ENCODE data around the gene FAF1.

DNA sequence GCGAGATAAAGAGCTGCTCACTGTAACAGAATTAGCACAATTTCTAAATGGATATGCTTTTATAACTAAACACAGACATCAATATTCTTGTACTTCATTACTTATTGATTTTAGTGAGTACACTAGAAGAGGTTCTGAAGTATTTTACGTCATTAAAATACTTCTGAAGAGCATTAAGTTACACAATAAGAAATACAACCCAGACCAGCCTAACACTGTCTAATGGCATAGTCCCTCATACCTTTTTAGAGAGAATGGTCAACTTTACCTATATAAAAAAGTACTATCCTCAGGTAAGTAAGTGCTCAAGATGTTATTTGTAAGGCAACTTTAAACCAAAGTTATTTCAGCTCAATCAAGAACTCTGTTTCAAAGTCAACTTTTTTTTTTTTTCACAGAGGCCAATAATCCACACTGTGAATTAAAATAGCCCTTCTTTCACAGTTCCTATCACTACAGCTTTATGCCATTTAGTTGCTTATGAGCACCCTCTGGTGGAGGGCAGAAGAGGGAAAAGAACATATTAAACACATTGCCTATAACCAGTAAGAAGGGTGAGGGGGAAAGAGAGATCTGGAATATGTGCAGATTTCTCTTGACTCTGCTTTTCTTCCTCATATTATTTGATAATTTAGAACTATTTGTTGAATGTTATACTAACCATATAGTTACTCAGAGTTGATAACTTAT is 354.7 kb downstream of the FAF1 start:
- TF ChIP-seq FOXK2 (IDR thresholded peaks at IDR 0.05) = no peak
- no peak for TF ChIP-seq SUZ12 (IDR thresholded peaks at IDR 0.05)
- no peak for TF ChIP-seq FOXA1 (IDR thresholded peaks at IDR 0.05)
- TF ChIP-seq CTBP1 (IDR thresholded peaks at IDR 0.05; ENCODE audit: borderline replicate concordance) = no peak
- TF ChIP-seq ARNT (IDR thresholded peaks at IDR 0.05) = no peak
- TF ChIP-seq HDGF (IDR thresholded peaks at IDR 0.05; ENCODE audit: borderline replicate concordance) = no peak
- no peak for TF ChIP-seq FOXM1 (IDR thresholded peaks at IDR 0.05; ENCODE audit: borderline replicate concordance)
- TF ChIP-seq, protein P1, sequence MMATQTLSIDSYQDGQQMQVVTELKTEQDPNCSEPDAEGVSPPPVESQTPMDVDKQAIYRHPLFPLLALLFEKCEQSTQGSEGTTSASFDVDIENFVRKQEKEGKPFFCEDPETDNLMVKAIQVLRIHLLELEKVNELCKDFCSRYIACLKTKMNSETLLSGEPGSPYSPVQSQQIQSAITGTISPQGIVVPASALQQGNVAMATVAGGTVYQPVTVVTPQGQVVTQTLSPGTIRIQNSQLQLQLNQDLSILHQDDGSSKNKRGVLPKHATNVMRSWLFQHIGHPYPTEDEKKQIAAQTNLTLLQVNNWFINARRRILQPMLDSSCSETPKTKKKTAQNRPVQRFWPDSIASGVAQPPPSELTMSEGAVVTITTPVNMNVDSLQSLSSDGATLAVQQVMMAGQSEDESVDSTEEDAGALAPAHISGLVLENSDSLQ (IDR thresholded peaks at IDR 0.05) = no peak
- no peak for TF ChIP-seq SP1 (IDR thresholded peaks at IDR 0.05)
- no peak for TF ChIP-seq ZNF384 (IDR thresholded peaks at IDR 0.05)
- TF ChIP-seq NFRKB (IDR thresholded peaks at IDR 0.05) = no peak
- no peak for TF ChIP-seq TARDBP (IDR thresholded peaks at IDR 0.05)
